Ishikawa (cell line): ENCODE data around the gene C1orf122.

Source experiments
- CREB1 ChIP-seq: IDR thresholded peaks from 2 replicates; pipeline ENCODE4 v1.6.1; 2012; ENCODE audit warnings: low read depth
- EGR1 ChIP-seq: IDR thresholded peaks from 2 replicates; pipeline ENCODE4 v1.6.1; 2012
- EP300 ChIP-seq: IDR thresholded peaks from 2 replicates; pipeline ENCODE4 v1.6.1; 2012; ENCODE audit warnings: borderline replicate concordance
- MAX ChIP-seq: IDR thresholded peaks from 2 replicates; pipeline ENCODE4 v1.6.1; 2012
- NFIC ChIP-seq: IDR thresholded peaks from 2 replicates; pipeline ENCODE4 v1.6.1; 2012
- RAD21 ChIP-seq: IDR thresholded peaks from 2 replicates; pipeline ENCODE4 v1.6.1; 2012; ENCODE audit warnings: low read depth
- REST ChIP-seq: IDR thresholded peaks from 2 replicates; pipeline ENCODE4 v1.6.1; 2012; ENCODE audit warnings: low read depth, mild to moderate bottlenecking
- TAF1 ChIP-seq: IDR thresholded peaks from 2 replicates; pipeline ENCODE4 v1.6.1; 2012; ENCODE audit warnings: low read depth, mild to moderate bottlenecking
- TCF12 ChIP-seq: IDR thresholded peaks from 2 replicates; pipeline ENCODE4 v1.6.1; 2012; ENCODE audit warnings: low read depth
- TEAD4 ChIP-seq: IDR thresholded peaks from 2 replicates; pipeline ENCODE4 v1.6.1; 2012
- YY1 ChIP-seq: IDR thresholded peaks from 2 replicates; pipeline ENCODE4 v1.6.1; 2012; ENCODE audit warnings: low read depth
- ZBTB7A ChIP-seq: IDR thresholded peaks from 2 replicates; pipeline ENCODE4 v1.6.1; 2012; ENCODE audit warnings: low read depth

DNA sequence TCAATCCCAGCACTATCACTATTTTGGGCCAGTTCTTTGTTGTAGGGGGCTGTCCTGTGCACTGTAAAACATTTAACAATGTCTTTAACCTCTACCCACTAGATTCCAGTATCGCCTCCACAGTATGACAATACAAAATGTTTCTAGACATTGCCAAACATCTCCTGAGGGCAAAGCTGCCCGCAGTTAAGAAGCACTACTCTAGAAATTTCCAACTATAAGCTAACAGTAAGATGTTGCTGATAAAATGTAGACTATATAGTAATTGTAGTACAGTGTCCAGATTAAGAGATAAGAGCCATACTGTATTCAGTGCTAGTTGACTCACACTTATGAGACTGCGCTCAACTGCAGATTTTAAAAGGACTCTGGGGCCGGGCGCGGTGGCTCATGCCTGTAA, 46.8 kb downstream of the C1orf122 start:
- TF ChIP-seq TEAD4 (no peak), YY1 (no peak), EP300 (no peak), NFIC (no peak), EGR1 (no peak), TAF1 (no peak), RAD21 (no peak), MAX (no peak), TCF12 (no peak), REST (no peak), ZBTB7A (no peak), CREB1 (no peak)
